ENCODE data around the gene CENPO. TPM values are rescaled to one million over a fixed set of nuclear protein-coding genes. Genes with fewer than 3 reads are reported as not detected.

CENPO gene
- total RNA-seq, 1 experiment from 2014 or later = 27.9 TPM

GRCh38 chr2:24832073-24832461 lies 38.8 kb downstream of the CENPO start:
- DNase-seq (ENCODE audit: low read depth, low spot score) = no peak
- no peaks in the 10 kb centered on the region for H3K79me2 ChIP-seq (ENCODE audit: insufficient read depth, low read length)
- TF ChIP-seq POLR2AphosphoS5 (IDR thresholded peaks at IDR 0.05; ENCODE audit: low read depth, low read length) = no peak
- TF ChIP-seq, protein P1, sequence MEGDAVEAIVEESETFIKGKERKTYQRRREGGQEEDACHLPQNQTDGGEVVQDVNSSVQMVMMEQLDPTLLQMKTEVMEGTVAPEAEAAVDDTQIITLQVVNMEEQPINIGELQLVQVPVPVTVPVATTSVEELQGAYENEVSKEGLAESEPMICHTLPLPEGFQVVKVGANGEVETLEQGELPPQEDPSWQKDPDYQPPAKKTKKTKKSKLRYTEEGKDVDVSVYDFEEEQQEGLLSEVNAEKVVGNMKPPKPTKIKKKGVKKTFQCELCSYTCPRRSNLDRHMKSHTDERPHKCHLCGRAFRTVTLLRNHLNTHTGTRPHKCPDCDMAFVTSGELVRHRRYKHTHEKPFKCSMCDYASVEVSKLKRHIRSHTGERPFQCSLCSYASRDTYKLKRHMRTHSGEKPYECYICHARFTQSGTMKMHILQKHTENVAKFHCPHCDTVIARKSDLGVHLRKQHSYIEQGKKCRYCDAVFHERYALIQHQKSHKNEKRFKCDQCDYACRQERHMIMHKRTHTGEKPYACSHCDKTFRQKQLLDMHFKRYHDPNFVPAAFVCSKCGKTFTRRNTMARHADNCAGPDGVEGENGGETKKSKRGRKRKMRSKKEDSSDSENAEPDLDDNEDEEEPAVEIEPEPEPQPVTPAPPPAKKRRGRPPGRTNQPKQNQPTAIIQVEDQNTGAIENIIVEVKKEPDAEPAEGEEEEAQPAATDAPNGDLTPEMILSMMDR (IDR thresholded peaks at IDR 0.05 in 2 of 3, conservative IDR thresholded peaks at IDR 0.05 in 1 of 3; ENCODE audit: borderline replicate concordance in 1 of 3, insufficient read depth in 1 of 3, low read depth in 2 of 3, low read length in 2 of 3) = no peak
- no peak for TF ChIP-seq POLR2A (IDR thresholded peaks at IDR 0.05; ENCODE audit: borderline replicate concordance, extremely low read depth, insufficient read depth, insufficient read length)
- TF ChIP-seq FOSL1 (IDR thresholded peaks at IDR 0.05; ENCODE audit: low read depth) = no peak
- no peak for TF ChIP-seq CEBPB (IDR thresholded peaks at IDR 0.05; ENCODE audit: low read depth)
- TF ChIP-seq, protein P2, sequence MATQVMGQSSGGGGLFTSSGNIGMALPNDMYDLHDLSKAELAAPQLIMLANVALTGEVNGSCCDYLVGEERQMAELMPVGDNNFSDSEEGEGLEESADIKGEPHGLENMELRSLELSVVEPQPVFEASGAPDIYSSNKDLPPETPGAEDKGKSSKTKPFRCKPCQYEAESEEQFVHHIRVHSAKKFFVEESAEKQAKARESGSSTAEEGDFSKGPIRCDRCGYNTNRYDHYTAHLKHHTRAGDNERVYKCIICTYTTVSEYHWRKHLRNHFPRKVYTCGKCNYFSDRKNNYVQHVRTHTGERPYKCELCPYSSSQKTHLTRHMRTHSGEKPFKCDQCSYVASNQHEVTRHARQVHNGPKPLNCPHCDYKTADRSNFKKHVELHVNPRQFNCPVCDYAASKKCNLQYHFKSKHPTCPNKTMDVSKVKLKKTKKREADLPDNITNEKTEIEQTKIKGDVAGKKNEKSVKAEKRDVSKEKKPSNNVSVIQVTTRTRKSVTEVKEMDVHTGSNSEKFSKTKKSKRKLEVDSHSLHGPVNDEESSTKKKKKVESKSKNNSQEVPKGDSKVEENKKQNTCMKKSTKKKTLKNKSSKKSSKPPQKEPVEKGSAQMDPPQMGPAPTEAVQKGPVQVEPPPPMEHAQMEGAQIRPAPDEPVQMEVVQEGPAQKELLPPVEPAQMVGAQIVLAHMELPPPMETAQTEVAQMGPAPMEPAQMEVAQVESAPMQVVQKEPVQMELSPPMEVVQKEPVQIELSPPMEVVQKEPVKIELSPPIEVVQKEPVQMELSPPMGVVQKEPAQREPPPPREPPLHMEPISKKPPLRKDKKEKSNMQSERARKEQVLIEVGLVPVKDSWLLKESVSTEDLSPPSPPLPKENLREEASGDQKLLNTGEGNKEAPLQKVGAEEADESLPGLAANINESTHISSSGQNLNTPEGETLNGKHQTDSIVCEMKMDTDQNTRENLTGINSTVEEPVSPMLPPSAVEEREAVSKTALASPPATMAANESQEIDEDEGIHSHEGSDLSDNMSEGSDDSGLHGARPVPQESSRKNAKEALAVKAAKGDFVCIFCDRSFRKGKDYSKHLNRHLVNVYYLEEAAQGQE (IDR thresholded peaks at IDR 0.05; ENCODE audit: low read depth) = no peak
- TF ChIP-seq, protein P3, sequence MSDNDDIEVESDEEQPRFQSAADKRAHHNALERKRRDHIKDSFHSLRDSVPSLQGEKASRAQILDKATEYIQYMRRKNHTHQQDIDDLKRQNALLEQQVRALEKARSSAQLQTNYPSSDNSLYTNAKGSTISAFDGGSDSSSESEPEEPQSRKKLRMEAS (IDR thresholded peaks at IDR 0.05) = no peak
- TF ChIP-seq SP1 (IDR thresholded peaks at IDR 0.05; ENCODE audit: low read depth) = no peak
- peaks cover 0 to 17% of the 10 kb centered on the region in 2 experiments; a peak in 2 of 4 replicates for H3K4me1 ChIP-seq (ENCODE audit: control insufficient read depth in 1 of 2, insufficient read depth in 2 of 2, low read length in 2 of 2)
- H3K27me3 ChIP-seq (ENCODE audit: insufficient read depth, low read length) = no peaks in the 10 kb centered on the region
- intact Hi-C loops (cut with micrococcal nuclease) = no loop called here
- no peak overlapping the region for H3K9ac ChIP-seq (ENCODE audit: low read length)
- no peak for ATAC-seq
- H3K36me3 ChIP-seq (ENCODE audit: control insufficient read depth in 1 of 2, insufficient read depth in 2 of 2, low read length in 2 of 2) = peaks cover 0 to 19% of the 10 kb centered on the region in 2 experiments; a peak in 3 of 4 replicates
- ChIA-PET RAD21 (ENCODE audit: low non-redundant PET in 1 of 2, low total read pairs in 2 of 2, uncharacterized antibody in 2 of 2, unreplicated experiment in 2 of 2) (no interaction called here), POLR2A (no interaction called here), CTCF (no interaction called here)
- no peak overlapping the region for H2AFZ ChIP-seq (ENCODE audit: low read depth, low read length, poor library complexity, severe bottlenecking)
- H4K20me1 ChIP-seq (ENCODE audit: insufficient read depth) = no peaks in the 10 kb centered on the region
- no peak overlapping the region for H3K27ac ChIP-seq (ENCODE audit: low read depth, low read length)
- no peaks in the 10 kb centered on the region for H3K9me3 ChIP-seq (ENCODE audit: control insufficient read depth in 1 of 2, insufficient read depth in 1 of 2, low read depth in 1 of 2, low read length in 2 of 2)
- H3K9me2 ChIP-seq (ENCODE audit: insufficient read depth) = no peaks in the 10 kb centered on the region
- BruUV-seq (replicated peaks) = no TSS peak
- no peak overlapping the region for H3K4me2 ChIP-seq (ENCODE audit: low read length)
- H3K4me3 ChIP-seq (replicated peaks in 1 of 2; ENCODE audit: low read depth in 1 of 2, low read length in 2 of 2) = no peak overlapping the region
